Endothelial cell of umbilical vein (primary cell): ENCODE results near the gene GNPDA1. TPM values are rescaled to one million over a fixed set of nuclear protein-coding genes. Genes with fewer than 3 reads are reported as not detected.

Source experiments
- BruUV-seq: library from RNA; stranded (reverse); fragments of 400-500 nt; replicated peaks from 2 replicates; lab custom pipeline; 2021; lab: Mats Ljungman, UMichigan
- CTCF ChIA-PET: fragments of 300-600, 350-600 bp; sonication (Branson Sonifier 250); formaldehyde crosslinking; loops from one replicate; lab custom pipeline; 2021; ENCODE audit warnings: antibody characterized with exemption, inconsistent platforms; lab: Charles Lee
- POLR2A ChIA-PET: fragments of 300-600, 350-600 bp; sonication (Branson Sonifier 250); formaldehyde crosslinking; loops from one replicate; lab custom pipeline; 2021; ENCODE audit warnings: antibody characterized with exemption, inconsistent platforms; lab: Charles Lee
- DNase-seq: peaks from one replicate; pipeline ENCODE4 v3.0.0-alpha.2; 2011; ENCODE audit warnings: low read depth, low spot score
- FAIRE-seq: peaks from 2 replicates; lab custom pipeline; 2011; peaks lifted over from hg19 to GRCh38; lab: Jason Lieb, UNC
- H2AFZ ChIP-seq: 2 replicates; pipeline ENCODE4 v1.6.0; 2012; ENCODE audit warnings: low read depth, low read length, control low read depth, inconsistent platforms
- H3K27ac ChIP-seq: 2 replicates; pipeline ENCODE4 v1.5.1; 2011; ENCODE audit warnings: low read depth, mild to moderate bottlenecking, control low read depth, low read length, moderate library complexity; ENCODE audit not compliant: insufficient read depth
- H3K27me3 ChIP-seq, 2 experiments: 2 replicates each; pipeline versions ENCODE4 v1.6.0 to v1.6.1; 2011; ENCODE audit warnings: low read length in 2 of 2, mixed read lengths in 1 of 2; ENCODE audit not compliant: control insufficient read depth in 2 of 2, insufficient read depth in 2 of 2
- H3K36me3 ChIP-seq, 2 experiments: 2 replicates in 1 of 2; 3 replicates in 1 of 2; pipeline ENCODE4 v1.5.1; 2011; ENCODE audit warnings: low read length in 2 of 2, mild to moderate bottlenecking in 1 of 2, moderate library complexity in 1 of 2; ENCODE audit not compliant: control insufficient read depth in 2 of 2, insufficient read depth in 2 of 2; ENCODE audit errors: extremely low read depth in 1 of 2
- H3K4me1 ChIP-seq: 3 replicates; pipeline ENCODE4 v1.5.1; 2011; ENCODE audit warnings: mild to moderate bottlenecking, low read length; ENCODE audit not compliant: control insufficient read depth, insufficient read depth; ENCODE audit errors: extremely low read depth
- H3K4me2 ChIP-seq: 2 replicates; pipeline ENCODE4 v1.6.1; 2011; ENCODE audit warnings: low read length, control low read depth, mixed read lengths; ENCODE audit not compliant: insufficient read depth
- H3K4me3 ChIP-seq, 3 experiments: fragments of 200-600 bp in 1 of 3; sonication (generic), shearing (Covaris generic) in 1 of 3; replicated peaks in 1 of 3; 2 replicates each; pipeline ENCODE4 v1.5.1; 2011 to 2016; ENCODE audit warnings: control low read depth in 3 of 3, low read length in 3 of 3, mild to moderate bottlenecking in 2 of 3, inconsistent platforms in 1 of 3, low read depth in 1 of 3, moderate library complexity in 1 of 3; ENCODE audit not compliant: insufficient read depth in 1 of 3
- H3K79me2 ChIP-seq: 2 replicates; pipeline ENCODE4 v1.6.0; 2012; ENCODE audit warnings: low read length, inconsistent platforms; ENCODE audit not compliant: control insufficient read depth, insufficient read depth
- H3K9ac ChIP-seq: replicated peaks from 2 replicates; pipeline ENCODE3; 2011; ENCODE audit warnings: low read length, control low read depth; ENCODE audit not compliant: insufficient read depth; ENCODE audit errors: extremely low read depth
- H3K9me1 ChIP-seq: replicated peaks from 3 replicates; pipeline ENCODE4 v1.6.0; 2011; ENCODE audit warnings: mild to moderate bottlenecking, low read length; ENCODE audit not compliant: control insufficient read depth, insufficient read depth; ENCODE audit errors: extremely low read depth
- H3K9me3 ChIP-seq: replicated peaks from 2 replicates; pipeline ENCODE4 v1.5.1; 2012; ENCODE audit warnings: low read length, inconsistent platforms; ENCODE audit not compliant: control insufficient read depth, insufficient read depth
- H4K20me1 ChIP-seq: replicated peaks from 2 replicates; pipeline ENCODE3; 2011; ENCODE audit warnings: mild to moderate bottlenecking, low read length; ENCODE audit not compliant: control insufficient read depth, insufficient read depth; ENCODE audit errors: extremely low read depth
- EZH2 ChIP-seq: IDR thresholded peaks from 2 replicates; pipeline ENCODE4 v1.6.1; 2012; ENCODE audit warnings: borderline replicate concordance, low read depth, mild to moderate bottlenecking, moderate library complexity, low read length, inconsistent platforms; ENCODE audit not compliant: severe bottlenecking
- FOS ChIP-seq: IDR thresholded peaks from 2 replicates; pipeline ENCODE4 v1.6.1; 2011; ENCODE audit warnings: mild to moderate bottlenecking, low read length, moderate library complexity, borderline replicate concordance; ENCODE audit not compliant: insufficient read depth
- GATA2 ChIP-seq: IDR thresholded peaks from 2 replicates; pipeline ENCODE4 v1.7.0; 2011; ENCODE audit warnings: low read depth, mild to moderate bottlenecking, moderate library complexity, mixed read lengths, low read length; ENCODE audit not compliant: insufficient read length, insufficient read depth
- MYC ChIP-seq: IDR thresholded peaks from one replicate; pipeline ENCODE4 v1.6.1; 2011; ENCODE audit warnings: mild to moderate bottlenecking, low read depth, low read length
- POLR2A ChIP-seq: IDR thresholded peaks from 2 replicates; pipeline ENCODE4 v1.6.1; 2012; ENCODE audit warnings: low read depth, mild to moderate bottlenecking, control low read depth, low read length
- dilution Hi-C: fragments of 300-500 bp; cut with MboI; formaldehyde crosslinking; loops from one replicate; pipeline ENCODE4 v1.15.0; 2019; ENCODE audit warnings: low sequenced_read_pairs; ENCODE audit not compliant: extremely low pct_ligation_motif_present
- intact Hi-C: fragments of 100-400 bp; cut with micrococcal nuclease; formaldehyde crosslinking; loops from one replicate; pipeline ENCODE4 v1.10.0; 2022
- polyA plus RNA-seq, 4 experiments: library from polyadenylated mRNA; depleted of rRNA in 3 of 4; stranded (reverse) in 3 of 4; unstranded in 1 of 4; fragments of >200 nt; gene quantifications; 2 replicates each; pipeline versions ENCODE4 v1.2.1 to v1.2.3, GENCODE V29; 2011 to 2012; ENCODE audit warnings: missing spikeins in 1 of 4
- total RNA-seq: library from RNA; stranded (reverse); gene quantifications from 2 replicates; pipeline ENCODE4 v1.2.3, GENCODE V29; 2021
- TF ChIP-seq, protein P1 (sequence below), 2 donors: IDR thresholded peaks; 1 replicate in 1 of 2; 2 replicates in 1 of 2; pipeline ENCODE4 v1.5.1; 2011; ENCODE audit warnings: low read length in 2 of 2, mild to moderate bottlenecking in 2 of 2, moderate library complexity in 2 of 2, control low read depth in 1 of 2, inconsistent platforms in 1 of 2, low read depth in 1 of 2; ENCODE audit not compliant: insufficient read depth in 1 of 2; ENCODE audit errors: extremely low read depth in 1 of 2

GNPDA1 gene
- total and polyA plus RNA-seq, 2 donors (not counting 3 experiments of a cell fraction or from before 2014, with no cell fraction given) = 22.5 to 49.3 TPM

DNA sequence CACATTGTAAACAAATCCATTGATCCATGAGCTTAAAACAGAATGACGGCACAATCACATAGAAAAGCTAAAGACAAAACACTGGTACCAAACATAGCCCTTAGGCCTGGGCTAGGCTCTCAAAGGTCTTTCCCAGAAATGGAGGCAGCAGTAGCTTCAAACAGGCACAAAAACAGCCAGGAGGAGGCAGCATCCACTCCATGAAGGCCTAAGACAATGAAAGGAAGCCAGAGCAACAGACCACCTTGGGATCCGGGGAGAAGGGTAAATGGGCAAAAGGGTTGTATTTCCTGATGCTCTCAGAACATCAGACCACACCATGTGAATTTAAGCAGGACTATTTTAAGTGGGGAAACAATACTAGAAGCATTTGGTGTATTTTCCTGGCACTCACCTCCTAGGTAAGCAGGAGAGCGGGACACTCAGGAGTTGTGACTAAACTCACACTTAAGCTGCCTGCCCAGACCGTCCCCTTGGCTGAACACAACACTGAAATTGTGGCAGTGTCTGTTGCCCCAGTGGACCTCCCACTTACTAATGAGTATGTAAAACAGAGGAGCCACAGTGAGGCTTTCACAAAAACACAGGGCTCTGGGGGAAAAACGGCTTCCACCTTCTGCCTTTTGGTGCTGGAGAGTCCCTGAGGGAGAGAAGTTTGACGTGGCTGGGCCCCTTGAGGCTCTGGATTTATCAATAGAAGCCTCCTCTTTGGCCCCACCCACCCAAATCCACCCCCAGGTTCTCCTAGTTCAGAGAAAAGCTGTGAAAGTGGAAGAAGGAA lies 11.9 kb downstream of the GNPDA1 start:
- TF ChIP-seq, protein P1, sequence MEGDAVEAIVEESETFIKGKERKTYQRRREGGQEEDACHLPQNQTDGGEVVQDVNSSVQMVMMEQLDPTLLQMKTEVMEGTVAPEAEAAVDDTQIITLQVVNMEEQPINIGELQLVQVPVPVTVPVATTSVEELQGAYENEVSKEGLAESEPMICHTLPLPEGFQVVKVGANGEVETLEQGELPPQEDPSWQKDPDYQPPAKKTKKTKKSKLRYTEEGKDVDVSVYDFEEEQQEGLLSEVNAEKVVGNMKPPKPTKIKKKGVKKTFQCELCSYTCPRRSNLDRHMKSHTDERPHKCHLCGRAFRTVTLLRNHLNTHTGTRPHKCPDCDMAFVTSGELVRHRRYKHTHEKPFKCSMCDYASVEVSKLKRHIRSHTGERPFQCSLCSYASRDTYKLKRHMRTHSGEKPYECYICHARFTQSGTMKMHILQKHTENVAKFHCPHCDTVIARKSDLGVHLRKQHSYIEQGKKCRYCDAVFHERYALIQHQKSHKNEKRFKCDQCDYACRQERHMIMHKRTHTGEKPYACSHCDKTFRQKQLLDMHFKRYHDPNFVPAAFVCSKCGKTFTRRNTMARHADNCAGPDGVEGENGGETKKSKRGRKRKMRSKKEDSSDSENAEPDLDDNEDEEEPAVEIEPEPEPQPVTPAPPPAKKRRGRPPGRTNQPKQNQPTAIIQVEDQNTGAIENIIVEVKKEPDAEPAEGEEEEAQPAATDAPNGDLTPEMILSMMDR (IDR thresholded peaks at IDR 0.05; ENCODE audit: extremely low read depth in 1 of 2, insufficient read depth in 1 of 2, low read depth in 1 of 2, low read length in 2 of 2) = peak; percentile 47 to 55
- no peak for TF ChIP-seq EZH2
- Histone ChIP-seq H3K4me1 (peaks cover 3% of the 10 kb centered on the region), H3K79me2 (no peaks in the 10 kb centered on the region), H3K9me3 (no peaks in the 10 kb centered on the region), H2AFZ (no peak overlapping the region), H3K4me2 (no peak overlapping the region), H3K9ac (no peak overlapping the region), H3K36me3 (peaks cover 13 to 14% of the 10 kb centered on the region in 2 experiments), H3K27ac (no peak overlapping the region), H3K27me3 (no peaks in the 10 kb centered on the region), H4K20me1 (no peaks in the 10 kb centered on the region), H3K9me1 (no peaks in the 10 kb centered on the region), H3K4me3 (no peak overlapping the region)
- TSS peak; percentile 23 for BruUV-seq
- dilution Hi-C loops (no loop called here), intact Hi-C loops (loop anchor here (1.0 to 5.0 kb wide), 2 partner anchors 143 to 551 kb away; no protein-coding TSS in a partner anchor)
- FAIRE-seq (peak; percentile 67), DNase-seq (peak; percentile 42)
- ChIA-PET POLR2A (no interaction called here), CTCF (interaction anchor here (0.7 to 3.0 kb wide), 14 partner anchors 10 to 698 kb away, joined by 3 to 46 read pairs (median 4); partner anchors contain the start of genes GNPDA1 and RNF14)

DNA sequence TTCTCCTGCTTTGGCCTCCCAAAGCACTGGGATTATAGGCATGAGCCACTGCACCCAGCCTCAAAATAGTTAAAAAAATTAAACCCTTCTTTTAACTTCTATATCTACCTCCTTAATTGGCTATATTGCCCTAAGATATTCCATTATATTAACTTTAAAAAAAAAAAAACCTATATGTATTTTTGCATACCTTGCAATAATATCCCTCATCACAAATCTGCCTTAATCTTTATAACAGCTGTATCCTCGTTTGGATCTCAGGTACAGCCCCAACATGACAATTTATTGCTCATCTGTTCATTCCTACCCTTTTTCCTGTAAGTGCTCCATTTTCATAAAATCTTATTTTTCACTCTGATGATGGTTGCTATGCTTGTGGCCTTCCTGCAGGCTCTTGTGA lies 12.7 kb downstream of the GNPDA1 start:
- Histone ChIP-seq H3K4me2 (no peak overlapping the region), H3K9me3 (no peaks in the 10 kb centered on the region), H4K20me1 (no peaks in the 10 kb centered on the region), H2AFZ (no peak overlapping the region), H3K9ac (no peak overlapping the region), H3K36me3 (peaks cover 9 to 14% of the 10 kb centered on the region in 2 experiments), H3K27me3 (no peaks in the 10 kb centered on the region), H3K4me3 (no peak overlapping the region), H3K27ac (no peak overlapping the region), H3K4me1 (peaks cover 3% of the 10 kb centered on the region), H3K9me1 (no peaks in the 10 kb centered on the region), H3K79me2 (no peaks in the 10 kb centered on the region)
- TF ChIP-seq GATA2 (no peak), EZH2 (no peak), POLR2A (no peak), MYC (no peak), FOS (no peak)
- ChIA-PET POLR2A (no interaction called here), CTCF (interaction anchor here (0.7 to 3.0 kb wide), 13 partner anchors 9 to 698 kb away, joined by 3 to 46 read pairs (median 5); partner anchors contain the start of genes GNPDA1 and RNF14)
- no TSS peak for BruUV-seq
- dilution Hi-C loops = no loop called here
- FAIRE-seq (no peak), DNase-seq (no peak)
- intact Hi-C loops = loop anchor here (1.0 to 5.0 kb wide), 2 partner anchors 144 to 552 kb away; no protein-coding TSS in a partner anchor
